ENCODE measurements around the gene CDX2. TPM values are rescaled to one million over a fixed set of nuclear protein-coding genes. Genes with fewer than 3 reads are reported as not detected.

The CDX2 gene
- total RNA-seq, 1 experiment from 2014 or later: 12.5 TPM

- Histone ChIP-seq H3K79me2 (ENCODE audit: insufficient read depth, low read length) (no peaks in the 10 kb centered on the region), H3K9ac (ENCODE audit: low read length) (no peak overlapping the region), H3K4me1 (ENCODE audit: control insufficient read depth in 1 of 2, insufficient read depth in 2 of 2, low read length in 2 of 2) (peaks cover 5 to 11% of the 10 kb centered on the region in 2 experiments), H3K27me3 (ENCODE audit: insufficient read depth, low read length) (no peaks in the 10 kb centered on the region; the same call in 1 of the 2 replicates), H2AFZ (ENCODE audit: low read depth, low read length, poor library complexity, severe bottlenecking) (no peak overlapping the region), H3K9me2 (ENCODE audit: insufficient read depth) (no peaks in the 10 kb centered on the region), H3K27ac (ENCODE audit: low read depth, low read length) (no peak overlapping the region), H3K9me3 (ENCODE audit: control insufficient read depth in 1 of 2, insufficient read depth in 1 of 2, low read depth in 1 of 2, low read length in 2 of 2) (no peaks in the 10 kb centered on the region), H3K4me3 (replicated peaks in 1 of 2; ENCODE audit: low read depth in 1 of 2, low read length in 2 of 2) (no peak overlapping the region), H4K20me1 (ENCODE audit: insufficient read depth) (no peaks in the 10 kb centered on the region), H3K36me3 (ENCODE audit: control insufficient read depth in 1 of 2, insufficient read depth in 2 of 2, low read length in 2 of 2) (no peaks in the 10 kb centered on the region), H3K4me2 (ENCODE audit: low read length) (no peak overlapping the region)
- CTCF ChIA-PET: interaction anchor here (0.8 kb wide), 1 partner anchor 42 kb away, joined by 3 read pairs; no protein-coding TSS in a partner anchor
- ATAC-seq (no peak), DNase-seq (ENCODE audit: low read depth, low spot score) (no peak)
- POLR2A ChIA-PET: no interaction called here
- RAD21 ChIA-PET (ENCODE audit: low non-redundant PET in 1 of 2, low total read pairs in 2 of 2, uncharacterized antibody in 2 of 2, unreplicated experiment in 2 of 2): no interaction called here
- intact Hi-C loops (cut with micrococcal nuclease): no loop called here
- TF ChIP-seq SRF (IDR thresholded peaks at IDR 0.05; ENCODE audit: low read depth) (no peak), SIN3A (IDR thresholded peaks at IDR 0.05; ENCODE audit: low read depth) (no peak), POLR2A (IDR thresholded peaks at IDR 0.05; ENCODE audit: borderline replicate concordance, extremely low read depth, insufficient read depth, insufficient read length) (no peak), POLR2AphosphoS5 (IDR thresholded peaks at IDR 0.05; ENCODE audit: low read depth, low read length) (no peak), ELF1 (IDR thresholded peaks at IDR 0.05; ENCODE audit: borderline replicate concordance, low read depth) (no peak), ZNF274 (IDR thresholded peaks at IDR 0.05; ENCODE audit: low read depth, low read length) (no peak), CTCF (IDR thresholded peaks at IDR 0.05 in 2 of 3, conservative IDR thresholded peaks at IDR 0.05 in 1 of 3; ENCODE audit: borderline replicate concordance in 1 of 3, insufficient read depth in 1 of 3, low read depth in 2 of 3, low read length in 2 of 3) (no peak)
- BruUV-seq (replicated peaks): no TSS peak
Observed at GRCh38 chr13:27911521-27911920, 57.6 kb downstream of the CDX2 start.

Other genes with a start within 250 kb of the CDX2 start
- not detected for gene GSX1, start 176.8 kb downstream of the CDX2 start, total RNA-seq (2021; ENCODE audit: unreplicated experiment)
- gene PDX1, start 49.3 kb downstream of the CDX2 start, total RNA-seq (2021; ENCODE audit: unreplicated experiment): 1.7 TPM
- not detected for gene URAD, start 19.4 kb upstream of the CDX2 start, total RNA-seq (2021; ENCODE audit: unreplicated experiment)
- gene FLT3, start 131.3 kb upstream of the CDX2 start, total RNA-seq (2021; ENCODE audit: unreplicated experiment): 0.17 TPM
- gene PAN3, start 169.2 kb upstream of the CDX2 start, total RNA-seq (2021; ENCODE audit: unreplicated experiment): 30.1 TPM

Data from HCT116 (cell line).